Stimulated activated CD8-positive, alpha-beta memory T cell treated with anti-CD3 and anti-CD28 coated beads, Interleukin-2, amount 100 ng/mL, for 1 hour (primary cell): ENCODE measurements around the gene C22orf23.

ENCODE experiments used
- DNase-seq, 2 donors: peaks; one replicate each; pipeline ENCODE4 v3.0.0-alpha.2; 2020; ENCODE audit warnings: low read depth in 2 of 2

Gene C22orf23

GRCh38 chr22:37953437-37954179 is at the start of gene C22orf23, which contains the start of gene POLR2F:
Gene C22orf23, minus strand, starts transcription at chr22:37953601. Its CDS starts 452 bp downstream, at chr22:37953149.
Gene POLR2F, plus strand, starts transcription at chr22:37953699. Its CDS starts 89 bp downstream, at chr22:37953788.
- DNase-seq = peak; percentile 92 to 93

- DNase-seq = no peak
Observed at GRCh38 chr22:37999640-38000272, 46.4 kb upstream of the C22orf23 start.

- no peak for DNase-seq
Observed at GRCh38 chr22:37999236-37999635, 45.8 kb upstream of the C22orf23 start.

- DNase-seq = no peak
Observed at GRCh38 chr22:37998543-37998942, 45.1 kb upstream of the C22orf23 start.

- no peak for DNase-seq
Observed at GRCh38 chr22:37996515-37997246, 43.3 kb upstream of the C22orf23 start.

- DNase-seq = no peak
Observed at GRCh38 chr22:37996079-37996478, 42.7 kb upstream of the C22orf23 start.

- no peak for DNase-seq
Observed at GRCh38 chr22:37995460-37995859, 42.1 kb upstream of the C22orf23 start.

- DNase-seq = no peak
Observed at GRCh38 chr22:37994982-37995381, 41.6 kb upstream of the C22orf23 start.

- peak; percentile 4 to 11 for DNase-seq
Observed at GRCh38 chr22:37994049-37994448, 40.6 kb upstream of the C22orf23 start.

- no peak for DNase-seq
Observed at GRCh38 chr22:37991731-37992442, 38.5 kb upstream of the C22orf23 start.

GRCh38 chr22:37990862-37991261 is 37.5 kb upstream of the C22orf23 start:
- no peak for DNase-seq

- DNase-seq = no peak
Observed at GRCh38 chr22:37990301-37990700, 36.9 kb upstream of the C22orf23 start.

GRCh38 chr22:37989146-37990045 is 36.0 kb upstream of the C22orf23 start:
- DNase-seq = no peak

GRCh38 chr22:37986371-37986770 is 33.0 kb upstream of the C22orf23 start:
- DNase-seq = no peak

- DNase-seq = no peak
Observed at GRCh38 chr22:37985751-37986281, 32.4 kb upstream of the C22orf23 start.

GRCh38 chr22:37985050-37985585 is 31.7 kb upstream of the C22orf23 start:
- DNase-seq = no peak

GRCh38 chr22:37983860-37984791 is 30.7 kb upstream of the C22orf23 start, which contains the start of gene SOX10:
Gene SOX10, minus strand, starts transcription at chr22:37984555. Its CDS starts 771 bp downstream, at chr22:37983784.
- DNase-seq = no peak

- DNase-seq = no peak
Observed at GRCh38 chr22:37982938-37983859, 29.8 kb upstream of the C22orf23 start.
